Stomach (tissue), 9 donors: ENCODE data around the gene DLGAP1. TPM values are rescaled to one million over a fixed set of nuclear protein-coding genes. Genes with fewer than 3 reads are reported as not detected.
A peak's percentile ranks its signal among the peaks of the same experiment; 100 is the strongest.

Experiments used
- DNase-seq, 2 donors: peaks; one replicate each; pipeline versions ENCODE4 v3.0.0 to v3.0.0-alpha.2; 2013 to 2019
- H3K27ac ChIP-seq, 5 donors: fragments of 200-600 bp in 4 of 5; sonication (generic) in 4 of 5; one replicate each; pipeline ENCODE4 v1.5.1; 2013 to 2019; ENCODE audit warnings: mild to moderate bottlenecking in 1 of 5, moderate library complexity in 1 of 5
- H3K27me3 ChIP-seq, 3 donors: fragments of 200-600 bp; sonication (generic); one replicate each; pipeline ENCODE4 v1.5.1; 2017 to 2019; ENCODE audit warnings: mixed run types in 1 of 3
- H3K36me3 ChIP-seq, 4 donors: fragments of 200-600 bp; sonication (generic); 1 replicate in 3 of 4; 2 replicates in 1 of 4; pipeline ENCODE4 v1.5.1; 2016 to 2019
- H3K4me1 ChIP-seq, 4 donors: fragments of 200-600 bp; sonication (generic); one replicate each; pipeline ENCODE4 v1.5.1; 2016 to 2019
- H3K4me3 ChIP-seq, 4 donors: fragments of 200-600 bp; sonication (generic) in 3 of 4; one replicate each; pipeline ENCODE4 v1.5.1; 2016 to 2019; ENCODE audit warnings: mild to moderate bottlenecking in 1 of 4
- H3K9me3 ChIP-seq, 4 donors: fragments of 200-600 bp; sonication (generic); one replicate each; pipeline ENCODE4 v1.5.1; 2016 to 2019
- EP300 ChIP-seq: sonication (generic); formaldehyde crosslinking; IDR thresholded peaks from one replicate; pipeline ENCODE4 v1.6.1; 2017; ENCODE audit warnings: antibody characterized with exemption
- POLR2A ChIP-seq, 4 donors: fragments of 450-650 bp; IDR thresholded peaks; one replicate each; pipeline ENCODE4 v1.6.1; 2016; ENCODE audit warnings: antibody characterized with exemption in 4 of 4, control low read depth in 2 of 4, mild to moderate bottlenecking in 1 of 4, moderate library complexity in 1 of 4
- POLR2AphosphoS5 ChIP-seq, 3 donors: sonication (generic); formaldehyde crosslinking; IDR thresholded peaks; one replicate each; pipeline ENCODE4 v1.6.1; 2016; ENCODE audit warnings: antibody characterized with exemption in 3 of 3
- WGBS, 5 donors: extraction: QIAGEN DNeasy Blood & Tissue Kit in 3 of 5; methylation state at CpG; one replicate each; pipeline versions ENCODE4 v1.1.5 to v1.1.7; 2013 to 2018; 5-methylcytosine and 5-hydroxymethylcytosine counted together
- intact Hi-C: fragments of 100-400 bp; cut with DNase I; formaldehyde crosslinking; loops from one replicate; pipeline ENCODE4 v1.15.1; 2023; ENCODE audit warnings: low total_unique reads
- polyA plus RNA-seq, 3 donors: library from polyadenylated mRNA; stranded (reverse); fragments of 200-250 nt; gene quantifications; one replicate each; pipeline ENCODE4 v1.2.3, GENCODE V29; 2013
- total RNA-seq, 5 donors: library from RNA; depleted of rRNA; stranded (reverse); fragments of >200 nt; gene quantifications; one replicate each; pipeline versions ENCODE4 v1.1.0 to v1.2.3, GENCODE V29; 2014 to 2016
- TF ChIP-seq, protein P1 (sequence below), 7 experiments: fragments of 450-650 bp in 4 of 7; fragments of 200-600 bp in 3 of 7; sonication (generic) in 3 of 7; IDR thresholded peaks; one replicate each; pipeline ENCODE4 v1.5.1; 2016 to 2019; ENCODE audit warnings: antibody characterized with exemption in 7 of 7, control low read depth in 2 of 7, mild to moderate bottlenecking in 1 of 7
- donor health status: healthy with polysubstance abuse.
- donor health status: Bipolar disorder and iron deficiency.
- donor health status: healthy.

Gene DLGAP1
- total and polyA plus RNA-seq, 8 donors = 0.06 to 7.0 (median 1.3) TPM; not detected in 1

DNA sequence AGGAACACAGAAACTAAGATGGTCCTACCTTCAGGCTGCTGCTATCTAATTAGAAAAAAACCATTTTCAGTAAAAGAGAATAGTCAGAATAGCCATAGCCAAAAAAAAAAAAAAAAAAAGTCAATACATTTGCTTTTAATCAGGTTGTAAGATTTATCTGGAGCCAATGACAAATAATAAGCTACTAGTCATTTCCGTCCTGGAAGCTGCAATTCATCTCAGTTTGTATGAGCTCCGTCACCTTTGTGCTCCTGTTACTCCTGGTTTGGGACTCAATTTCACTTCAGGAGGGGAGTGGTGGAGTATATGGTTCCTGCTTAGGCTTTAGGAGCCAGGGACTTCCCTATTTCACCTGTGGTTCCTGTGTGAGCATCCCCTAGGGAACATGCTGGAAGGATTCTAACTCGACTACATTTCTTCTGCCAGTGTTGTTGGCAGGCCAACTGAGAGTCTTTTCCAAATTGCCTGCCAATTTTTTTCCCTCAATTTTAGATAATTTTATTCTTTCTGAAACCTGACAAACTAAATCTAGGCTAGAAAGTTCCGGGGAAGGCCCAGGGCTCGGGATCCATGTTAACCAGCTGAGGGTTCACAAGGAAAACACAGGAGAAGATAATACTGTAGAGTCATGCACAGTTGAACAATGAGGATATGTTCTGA is 481.8 kb downstream of the DLGAP1 start:
- Histone ChIP-seq H3K4me1 (no peaks in the 10 kb centered on the region), H3K36me3 (no peaks in the 10 kb centered on the region), H3K9me3 (peaks cover 0 to 6% (median under 1%) of the 10 kb centered on the region in 4 donors), H3K4me3 (no peak overlapping the region), H3K27me3 (no peaks in the 10 kb centered on the region), H3K27ac (no peak overlapping the region)
- DNase-seq = no peak
- 48 to 71% (median 62%) methylated on average over 5 of the region's 5 CpGs for WGBS, 5 donors
- TF ChIP-seq EP300 (no peak), POLR2AphosphoS5 (IDR thresholded peaks at IDR 0.05) (no peak), POLR2A (IDR thresholded peaks at IDR 0.05) (no peak)
- intact Hi-C loops = no loop called here

DNA sequence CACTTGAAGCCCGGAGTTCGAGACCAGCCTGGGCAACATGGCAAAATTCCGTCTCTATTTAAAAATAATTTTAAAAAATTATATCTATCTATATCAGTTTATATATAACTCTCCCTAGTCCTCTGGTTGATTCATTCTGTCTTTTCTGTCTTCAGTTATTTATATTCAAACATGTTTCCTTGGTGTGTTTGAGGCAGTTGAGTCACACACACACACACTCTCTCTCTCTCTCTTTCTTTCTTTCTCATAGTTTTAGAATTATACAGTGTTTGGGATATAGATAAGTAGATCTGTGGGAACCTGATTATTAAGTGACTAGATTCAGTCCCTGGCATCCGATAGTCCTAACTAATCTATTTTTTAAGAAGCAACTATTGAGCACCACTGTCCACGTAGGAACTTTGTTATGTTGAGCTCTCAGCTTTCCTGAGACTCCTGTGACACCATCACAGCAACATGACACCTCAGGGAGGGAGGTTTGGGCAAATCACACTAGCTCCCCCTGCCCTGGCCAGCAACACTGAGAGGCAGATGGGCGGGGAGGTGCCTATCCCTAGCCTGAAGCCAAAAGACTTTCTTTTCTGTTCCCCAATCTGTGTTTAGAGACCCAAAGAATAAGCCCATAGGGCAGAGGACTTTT is 482.7 kb downstream of the DLGAP1 start:
- no peaks in the 10 kb centered on the region for H3K9me3 ChIP-seq
- no peaks in the 10 kb centered on the region for H3K36me3 ChIP-seq
- no peak overlapping the region for H3K4me3 ChIP-seq
- DNase-seq = no peak
- TF ChIP-seq POLR2A (IDR thresholded peaks at IDR 0.05) (no peak), POLR2AphosphoS5 (IDR thresholded peaks at IDR 0.05) (no peak)
- TF ChIP-seq, protein P1, sequence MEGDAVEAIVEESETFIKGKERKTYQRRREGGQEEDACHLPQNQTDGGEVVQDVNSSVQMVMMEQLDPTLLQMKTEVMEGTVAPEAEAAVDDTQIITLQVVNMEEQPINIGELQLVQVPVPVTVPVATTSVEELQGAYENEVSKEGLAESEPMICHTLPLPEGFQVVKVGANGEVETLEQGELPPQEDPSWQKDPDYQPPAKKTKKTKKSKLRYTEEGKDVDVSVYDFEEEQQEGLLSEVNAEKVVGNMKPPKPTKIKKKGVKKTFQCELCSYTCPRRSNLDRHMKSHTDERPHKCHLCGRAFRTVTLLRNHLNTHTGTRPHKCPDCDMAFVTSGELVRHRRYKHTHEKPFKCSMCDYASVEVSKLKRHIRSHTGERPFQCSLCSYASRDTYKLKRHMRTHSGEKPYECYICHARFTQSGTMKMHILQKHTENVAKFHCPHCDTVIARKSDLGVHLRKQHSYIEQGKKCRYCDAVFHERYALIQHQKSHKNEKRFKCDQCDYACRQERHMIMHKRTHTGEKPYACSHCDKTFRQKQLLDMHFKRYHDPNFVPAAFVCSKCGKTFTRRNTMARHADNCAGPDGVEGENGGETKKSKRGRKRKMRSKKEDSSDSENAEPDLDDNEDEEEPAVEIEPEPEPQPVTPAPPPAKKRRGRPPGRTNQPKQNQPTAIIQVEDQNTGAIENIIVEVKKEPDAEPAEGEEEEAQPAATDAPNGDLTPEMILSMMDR (IDR thresholded peaks at IDR 0.05) = no peak
- no peaks in the 10 kb centered on the region for H3K4me1 ChIP-seq
- 84 to 95% (median 91%) methylated on average over 6 of the region's 6 CpGs for WGBS, 5 donors
- H3K27ac ChIP-seq = no peak overlapping the region
- no peaks in the 10 kb centered on the region for H3K27me3 ChIP-seq
- intact Hi-C loops = no loop called here

DNA sequence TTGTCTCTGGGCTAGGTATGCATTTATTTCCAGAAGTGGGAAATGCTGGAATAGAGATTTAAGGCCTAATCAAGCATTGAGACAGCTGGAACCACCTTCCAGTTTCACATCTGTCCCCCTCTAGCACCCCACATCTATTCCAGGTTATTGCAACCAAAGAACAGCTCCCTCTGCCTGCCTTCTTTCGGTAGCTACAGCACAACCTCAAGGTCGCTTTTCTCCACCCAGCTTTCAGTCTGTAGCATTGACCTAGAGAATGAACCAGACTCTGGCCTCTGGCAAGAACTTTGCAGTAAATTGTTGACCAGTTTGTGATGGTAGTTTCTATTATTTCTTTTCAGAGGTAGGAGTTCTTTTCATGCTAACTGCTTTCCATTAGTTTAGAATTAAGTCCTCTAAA is 484.2 kb downstream of the DLGAP1 start:
- Histone ChIP-seq H3K36me3 (no peaks in the 10 kb centered on the region), H3K27ac (no peak overlapping the region), H3K27me3 (no peaks in the 10 kb centered on the region), H3K4me3 (no peak overlapping the region), H3K4me1 (no peaks in the 10 kb centered on the region), H3K9me3 (no peaks in the 10 kb centered on the region)
- intact Hi-C loops = no loop called here
- no peak for TF ChIP-seq POLR2AphosphoS5 (IDR thresholded peaks at IDR 0.05)
- TF ChIP-seq, protein P1 (IDR thresholded peaks at IDR 0.05) = peak in 1 of 7 experiments; percentile 5
- peak in 1 of 2 donors; percentile 28 for DNase-seq
- WGBS, 5 donors = 24 to 55% (median 45%) methylated on average over 2 of the region's 2 CpGs

DNA sequence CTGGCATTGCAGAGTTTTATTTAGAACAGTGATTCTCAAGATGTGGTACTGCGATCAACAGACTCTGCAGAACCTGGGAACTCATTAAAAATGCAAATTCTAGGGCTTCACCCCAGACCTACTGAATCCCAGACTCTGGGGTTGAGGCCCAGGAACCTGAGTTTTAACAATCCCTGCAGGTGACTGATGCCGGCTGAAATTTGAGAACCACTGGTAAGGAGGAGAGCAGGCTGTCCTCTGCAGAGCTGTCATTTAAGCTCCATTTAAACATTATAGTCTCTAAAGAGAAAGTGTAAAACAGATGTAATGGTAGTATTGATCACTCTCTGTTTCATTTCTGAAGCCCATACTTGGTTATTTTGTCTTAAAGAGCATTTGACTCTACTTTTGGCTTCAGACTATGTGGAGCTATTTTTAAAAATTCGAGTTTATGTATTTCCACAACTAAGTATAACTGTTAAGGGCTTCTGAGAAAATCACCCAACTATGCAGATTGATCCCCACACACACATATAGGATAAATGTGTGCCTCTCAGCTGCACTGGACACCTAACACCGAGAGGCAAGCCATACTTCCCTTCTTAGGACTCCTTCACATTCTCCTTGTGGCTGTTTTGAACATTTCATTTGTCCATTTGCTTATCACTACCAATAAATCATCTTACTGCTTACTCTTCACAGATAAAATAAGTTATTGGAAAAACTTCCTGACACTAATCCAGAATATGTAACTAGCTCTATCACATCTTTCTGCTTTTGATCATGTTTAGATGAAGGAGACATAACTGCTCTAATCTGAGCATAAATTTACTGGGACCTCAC is 487.5 kb downstream of the DLGAP1 start:
- WGBS, 5 donors = 57 to 72% (median 69%) methylated on average over 4 of the region's 4 CpGs
- TF ChIP-seq, protein P1 (IDR thresholded peaks at IDR 0.05) = no peak
- TF ChIP-seq POLR2A (IDR thresholded peaks at IDR 0.05) = no peak
- no peak for TF ChIP-seq POLR2AphosphoS5 (IDR thresholded peaks at IDR 0.05)
- TF ChIP-seq EP300 = no peak

More for the DNA sequence above, 487.5 kb downstream of the DLGAP1 start:
- intact Hi-C loops = no loop called here
- H3K4me3 ChIP-seq = no peak overlapping the region
- no peaks in the 10 kb centered on the region for H3K27me3 ChIP-seq
- no peaks in the 10 kb centered on the region for H3K36me3 ChIP-seq
- no peak for DNase-seq
- no peak overlapping the region for H3K27ac ChIP-seq
- no peaks in the 10 kb centered on the region for H3K9me3 ChIP-seq
- H3K4me1 ChIP-seq = no peaks in the 10 kb centered on the region
